HG03558 (cell line): ENCODE measurements around the gene BLOC1S4.
"Not testable (repeated sequence)": the region's sequence is repeated elsewhere in the genome, so short reads cannot be mapped to it uniquely, and the experiment has no call there.

Source experiments
- ATAC-seq: cut with Tn5 transposase; IDR thresholded peaks from one replicate; pipeline ENCODE4 v1.9.1; 2021; ENCODE audit warnings: moderate number of reproducible peaks; ENCODE audit not compliant: unreplicated experiment; ENCODE audit errors: extremely low read depth

Gene BLOC1S4, protein sequence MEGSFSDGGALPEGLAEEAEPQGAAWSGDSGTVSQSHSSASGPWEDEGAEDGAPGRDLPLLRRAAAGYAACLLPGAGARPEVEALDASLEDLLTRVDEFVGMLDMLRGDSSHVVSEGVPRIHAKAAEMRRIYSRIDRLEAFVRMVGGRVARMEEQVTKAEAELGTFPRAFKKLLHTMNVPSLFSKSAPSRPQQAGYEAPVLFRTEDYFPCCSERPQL

DNA sequence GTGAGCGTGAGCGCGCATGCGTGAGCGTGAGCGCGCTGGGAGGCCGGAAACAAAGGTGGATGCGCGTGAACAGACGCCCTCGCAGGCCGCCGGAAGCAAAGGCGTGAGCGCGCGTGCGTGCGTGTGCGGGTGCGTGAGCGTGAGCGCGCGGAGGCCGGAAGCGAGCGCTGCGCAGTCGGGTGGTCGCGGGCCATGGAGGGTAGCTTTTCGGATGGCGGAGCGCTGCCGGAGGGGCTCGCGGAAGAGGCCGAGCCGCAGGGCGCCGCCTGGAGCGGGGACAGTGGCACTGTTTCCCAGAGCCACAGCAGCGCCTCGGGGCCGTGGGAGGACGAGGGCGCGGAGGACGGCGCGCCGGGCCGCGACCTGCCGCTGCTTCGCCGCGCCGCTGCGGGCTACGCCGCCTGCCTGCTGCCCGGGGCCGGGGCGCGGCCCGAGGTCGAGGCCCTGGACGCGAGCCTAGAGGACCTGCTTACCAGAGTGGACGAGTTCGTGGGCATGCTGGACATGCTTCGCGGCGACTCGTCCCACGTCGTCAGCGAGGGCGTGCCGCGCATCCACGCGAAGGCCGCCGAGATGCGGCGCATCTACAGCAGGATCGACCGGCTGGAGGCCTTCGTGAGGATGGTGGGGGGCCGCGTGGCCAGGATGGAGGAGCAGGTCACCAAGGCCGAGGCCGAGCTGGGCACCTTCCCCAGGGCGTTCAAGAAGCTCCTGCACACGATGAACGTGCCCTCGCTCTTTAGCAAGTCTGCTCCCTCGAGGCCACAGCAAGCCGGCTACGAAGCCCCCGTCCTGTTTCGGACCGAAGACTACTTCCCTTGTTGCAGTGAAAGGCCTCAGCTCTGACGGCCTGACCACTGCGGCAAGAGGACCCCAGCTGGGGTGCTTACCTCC, at the start of gene BLOC1S4:
Gene BLOC1S4, plus strand, starts transcription at position 157 of the 894 bp plus-strand sequence. Its CDS starts 36 bp downstream, at position 193.
- peak; percentile 63 for ATAC-seq

DNA sequence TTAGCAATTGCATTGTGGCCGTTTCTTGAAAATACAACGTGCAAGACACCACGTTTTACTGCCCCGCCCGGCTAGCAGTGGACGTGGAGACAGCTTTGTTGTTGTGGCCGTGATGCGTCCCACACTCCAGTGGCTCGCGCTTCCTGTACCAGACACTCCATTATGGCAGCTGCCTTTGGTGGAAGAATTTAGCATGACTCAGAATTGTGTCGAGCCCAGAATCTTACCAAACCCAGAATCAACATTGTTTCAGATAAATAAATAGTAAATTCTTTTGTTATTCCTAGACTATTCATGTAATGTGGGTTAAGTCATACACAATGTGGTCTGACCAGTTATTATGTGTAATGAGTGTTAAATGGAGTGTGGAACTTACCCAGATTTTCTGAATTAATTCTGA, 47.6 kb upstream of the BLOC1S4 start:
- ATAC-seq: no peak

DNA sequence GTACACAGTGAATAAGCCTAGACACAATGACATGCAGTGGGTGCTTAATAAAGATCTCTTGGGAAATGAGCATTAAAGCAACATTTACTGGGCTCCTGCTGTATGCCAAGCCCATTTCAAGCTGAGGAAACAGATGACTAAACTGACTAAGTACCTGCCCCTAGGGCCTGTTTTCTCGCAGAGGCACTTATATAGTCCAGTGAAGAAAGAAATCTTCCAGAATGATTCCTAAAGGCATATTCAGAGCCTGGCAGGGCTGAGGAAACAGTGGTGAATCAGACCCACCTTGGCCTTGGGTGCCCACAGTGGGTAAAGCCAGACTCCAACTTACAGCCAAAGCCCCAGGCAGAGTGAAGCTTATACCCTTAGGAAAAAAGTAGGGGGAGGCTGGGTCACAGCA, 44.3 kb upstream of the BLOC1S4 start:
- ATAC-seq: no peak

DNA sequence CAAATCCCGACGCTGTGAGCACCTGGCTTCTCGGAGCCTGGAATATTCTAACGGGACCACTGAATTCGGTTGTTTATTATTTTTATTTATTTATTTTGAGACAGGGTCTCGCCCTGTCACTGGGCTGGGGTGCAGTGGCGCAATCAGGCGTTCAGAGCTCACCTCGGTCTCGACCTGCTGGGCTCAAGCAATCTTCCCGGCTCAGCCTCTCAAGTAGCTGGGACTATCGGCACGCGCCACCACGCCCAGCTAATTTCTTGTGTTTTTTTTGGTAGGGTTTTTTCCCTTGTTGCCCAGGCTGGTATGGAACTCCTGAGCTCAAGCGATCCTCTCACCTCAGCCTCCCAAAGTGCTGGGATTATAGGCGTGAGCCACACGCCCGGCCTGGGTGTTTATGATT, 43.8 kb upstream of the BLOC1S4 start:
- no peak for ATAC-seq

DNA sequence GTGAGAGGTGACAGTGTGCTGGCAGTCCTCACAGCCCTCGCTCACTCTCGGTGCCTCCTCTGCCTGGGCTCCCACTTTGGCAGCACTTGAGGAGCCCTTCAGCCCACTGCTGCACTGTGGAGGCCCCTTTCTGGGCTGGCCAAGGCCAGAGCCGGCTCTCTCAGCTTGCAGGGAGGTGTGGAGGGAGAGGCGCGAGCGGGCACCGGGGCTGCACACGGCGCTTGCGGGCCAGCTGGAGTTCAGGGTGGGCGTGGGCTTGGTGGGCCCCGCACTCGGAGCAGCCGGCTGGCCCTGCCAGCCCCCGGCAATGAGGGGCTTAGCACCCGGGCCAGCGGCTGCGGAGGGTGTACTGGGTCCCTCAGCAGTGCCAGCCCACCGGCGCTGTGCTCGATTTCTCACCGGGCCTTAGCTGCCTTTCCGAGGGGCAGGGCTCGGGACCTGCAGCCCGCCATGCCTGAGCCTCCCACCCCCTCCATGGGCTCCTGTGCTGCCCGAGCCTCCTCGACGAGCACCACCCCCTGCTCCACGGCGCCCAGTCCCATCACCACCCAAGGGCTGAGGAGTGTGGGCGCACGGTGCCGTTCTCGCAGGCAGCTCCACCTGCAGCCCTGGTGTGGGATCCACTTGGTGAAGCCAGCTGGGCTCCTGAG, 43.3 kb upstream of the BLOC1S4 start:
- ATAC-seq: not testable (repeated sequence)

DNA sequence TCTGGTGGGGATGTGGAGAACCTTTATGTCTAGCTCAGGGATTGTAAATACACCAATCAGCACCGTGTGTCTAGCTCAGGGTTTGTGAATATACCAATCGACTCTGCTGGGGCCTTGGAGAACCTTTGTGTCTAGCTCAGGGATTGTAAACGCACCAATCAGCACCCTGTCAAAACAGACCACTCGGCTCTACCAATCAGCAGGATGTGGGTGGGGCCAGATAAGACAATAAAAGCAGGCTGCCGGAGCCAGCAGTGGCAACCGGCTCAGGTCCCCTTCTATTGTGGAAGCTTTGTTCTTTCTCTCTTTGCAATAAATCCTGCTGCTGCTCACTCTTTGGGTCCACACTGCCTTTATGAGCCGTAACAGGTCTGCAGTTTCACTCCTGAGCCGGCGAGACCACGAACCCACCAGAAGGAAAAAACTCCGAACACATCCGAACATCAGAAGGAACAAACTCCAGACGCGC, 42.7 kb upstream of the BLOC1S4 start:
- not testable (repeated sequence) for ATAC-seq

DNA sequence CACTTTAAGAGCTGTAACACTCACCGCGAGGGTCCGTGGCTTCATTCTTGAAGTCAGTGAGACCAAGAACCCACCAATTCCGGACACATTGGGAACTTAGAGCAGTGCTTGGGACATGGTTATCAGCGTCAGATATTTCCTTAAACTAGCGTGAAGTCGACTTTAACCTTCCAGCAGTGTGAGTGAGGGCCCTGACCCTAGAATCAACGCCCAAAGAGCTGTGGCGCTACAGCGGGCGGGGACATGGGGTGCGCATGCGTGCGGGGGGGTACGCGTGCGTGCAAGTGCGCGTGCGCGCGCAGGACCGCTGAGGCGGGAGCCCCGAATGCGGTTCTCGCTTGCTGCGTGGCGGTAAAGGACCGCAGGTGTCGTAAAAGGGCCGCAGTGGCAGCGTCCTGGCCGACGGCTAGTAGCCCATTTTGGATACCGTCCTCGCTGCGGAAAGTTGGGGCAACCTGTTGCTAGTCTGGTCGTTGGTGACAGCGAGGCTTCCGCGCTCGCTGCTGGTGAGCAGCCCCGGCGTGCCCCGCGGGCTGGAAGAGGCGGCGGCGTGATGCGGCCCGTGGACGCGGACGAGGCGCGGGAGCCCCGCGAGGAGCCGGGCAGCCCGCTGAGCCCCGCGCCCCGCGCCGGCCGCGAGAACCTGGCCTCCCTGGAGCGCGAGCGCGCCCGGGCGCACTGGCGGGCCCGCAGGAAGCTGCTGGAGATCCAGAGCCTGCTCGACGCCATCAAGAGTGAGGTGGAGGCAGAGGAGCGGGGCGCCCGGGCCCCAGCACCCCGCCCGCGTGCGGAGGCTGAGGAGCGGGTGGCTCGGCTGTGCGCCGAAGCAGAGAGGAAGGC, 42.1 kb upstream of the BLOC1S4 start:
- ATAC-seq: peak; percentile 48

DNA sequence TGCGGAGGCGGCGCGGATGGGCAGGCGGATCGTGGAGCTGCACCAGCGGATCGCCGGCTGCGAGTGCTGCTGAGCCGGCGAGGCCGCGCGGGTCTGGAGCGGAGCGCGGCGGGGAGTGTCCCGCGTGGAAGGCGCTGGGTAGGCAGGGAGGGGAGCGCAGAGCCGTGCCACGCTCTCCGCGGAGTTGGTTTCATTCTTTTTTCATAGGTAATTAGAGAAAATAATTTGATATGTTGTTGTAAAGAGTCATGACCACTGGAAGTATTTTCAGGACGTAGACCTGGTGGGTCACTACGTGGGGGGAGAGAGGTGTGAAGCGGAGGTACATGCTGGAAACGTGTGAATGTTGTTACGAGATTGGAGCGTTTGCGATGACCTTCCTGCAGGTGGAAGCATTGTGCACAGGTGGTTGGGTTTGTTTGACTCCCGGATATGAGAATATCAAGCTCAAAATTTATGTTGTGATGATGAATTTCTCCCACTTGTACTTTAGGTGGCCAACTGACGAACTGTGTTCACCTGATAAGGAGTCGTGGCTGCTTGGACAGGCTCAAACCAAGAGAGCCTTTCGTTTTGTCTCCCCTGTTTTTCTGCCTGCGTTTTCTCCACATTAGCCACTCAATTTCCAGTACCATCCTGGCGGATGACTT, 41.3 kb upstream of the BLOC1S4 start:
- ATAC-seq: peak; percentile 28

DNA sequence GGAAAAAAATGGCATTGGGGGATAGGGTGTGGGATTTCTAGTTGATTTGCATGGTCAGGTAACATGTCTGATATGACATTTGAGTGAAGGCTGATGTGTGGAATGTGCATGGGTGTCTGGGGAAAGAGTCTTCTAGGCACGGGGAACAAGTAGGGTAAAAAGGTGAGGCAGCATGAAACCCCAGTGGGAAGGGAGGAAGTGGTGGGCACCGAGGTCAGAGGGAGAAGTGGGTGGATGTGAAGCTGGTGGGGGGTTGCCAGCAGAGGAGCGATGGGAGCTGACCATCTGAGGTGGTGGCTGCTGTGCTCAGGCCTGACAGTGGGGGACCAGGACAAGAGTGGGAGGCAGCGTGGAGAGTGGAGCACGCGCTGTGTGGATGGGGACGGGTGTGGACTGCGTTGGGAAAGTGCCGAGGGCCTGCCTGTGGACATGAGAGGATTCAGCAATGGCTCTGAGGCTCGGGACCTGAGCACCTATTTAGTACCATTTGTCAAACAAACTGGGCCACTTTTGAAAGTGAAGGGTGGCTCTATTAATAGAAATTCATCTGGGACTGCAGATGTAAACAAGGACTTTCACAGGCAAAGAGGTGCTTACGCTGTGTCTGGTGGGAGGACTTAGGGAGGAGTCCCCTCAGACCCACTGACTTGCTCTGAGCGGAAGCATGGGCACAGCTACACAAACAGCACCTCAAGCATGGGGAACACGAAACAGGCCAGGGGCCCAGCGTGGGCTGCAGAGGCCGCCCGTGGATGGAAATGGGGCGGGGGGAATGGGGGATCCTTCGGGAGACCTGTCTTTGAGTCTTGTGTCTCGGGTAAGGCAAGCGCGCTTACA, 39.0 kb upstream of the BLOC1S4 start:
- no peak for ATAC-seq

DNA sequence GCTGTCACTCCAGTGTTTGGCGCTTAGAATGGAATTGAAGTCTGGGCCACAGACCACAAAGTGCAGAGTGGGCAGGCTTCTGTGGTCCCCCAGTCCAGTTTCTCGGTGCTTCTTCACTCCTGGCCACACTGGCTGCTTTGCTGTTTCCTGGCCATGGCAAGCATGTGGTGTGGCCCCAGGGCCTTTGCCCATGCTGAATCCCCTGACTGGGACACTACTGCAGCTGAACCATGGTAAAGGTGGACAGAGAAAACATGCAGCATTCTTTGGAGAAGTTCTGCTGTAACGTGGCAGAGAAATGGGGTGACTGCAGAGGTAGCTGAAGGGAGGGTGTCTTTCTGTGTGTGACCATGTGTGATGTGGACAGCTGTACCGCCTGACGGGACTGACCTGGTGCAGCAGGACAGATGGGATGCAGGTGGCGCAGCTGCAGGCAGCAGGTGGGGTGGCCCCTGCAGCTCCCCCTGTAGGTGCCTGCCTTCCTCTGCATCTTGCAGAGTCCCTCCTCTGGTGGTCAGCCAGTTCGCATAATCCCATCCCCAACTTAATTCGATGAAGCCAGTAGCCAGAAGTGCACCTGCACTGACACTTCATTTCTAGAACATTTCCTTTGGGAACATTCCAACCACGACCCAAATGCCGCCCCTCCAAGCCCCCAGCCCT, 35.5 kb upstream of the BLOC1S4 start:
- no peak for ATAC-seq

DNA sequence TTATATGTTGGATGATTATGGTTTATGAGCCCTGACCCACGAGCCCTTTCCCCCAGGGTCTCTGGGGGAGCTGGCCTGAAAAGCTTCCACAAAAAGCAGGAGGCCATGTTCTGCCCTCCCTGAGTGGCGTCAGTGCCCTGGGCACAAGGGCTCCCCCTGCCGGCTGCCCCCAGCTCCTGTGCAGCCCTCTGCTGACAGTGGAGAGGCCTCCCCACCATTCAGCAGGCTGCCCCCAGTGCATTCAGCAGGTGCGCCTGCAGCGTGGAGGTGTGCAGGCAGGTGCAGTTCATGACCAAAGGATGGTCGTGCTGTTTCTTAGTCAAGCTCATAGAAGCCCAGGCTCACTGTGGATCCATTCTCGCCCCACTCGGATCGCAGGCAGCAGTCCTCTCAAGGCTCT, 34.8 kb upstream of the BLOC1S4 start:
- ATAC-seq: no peak

DNA sequence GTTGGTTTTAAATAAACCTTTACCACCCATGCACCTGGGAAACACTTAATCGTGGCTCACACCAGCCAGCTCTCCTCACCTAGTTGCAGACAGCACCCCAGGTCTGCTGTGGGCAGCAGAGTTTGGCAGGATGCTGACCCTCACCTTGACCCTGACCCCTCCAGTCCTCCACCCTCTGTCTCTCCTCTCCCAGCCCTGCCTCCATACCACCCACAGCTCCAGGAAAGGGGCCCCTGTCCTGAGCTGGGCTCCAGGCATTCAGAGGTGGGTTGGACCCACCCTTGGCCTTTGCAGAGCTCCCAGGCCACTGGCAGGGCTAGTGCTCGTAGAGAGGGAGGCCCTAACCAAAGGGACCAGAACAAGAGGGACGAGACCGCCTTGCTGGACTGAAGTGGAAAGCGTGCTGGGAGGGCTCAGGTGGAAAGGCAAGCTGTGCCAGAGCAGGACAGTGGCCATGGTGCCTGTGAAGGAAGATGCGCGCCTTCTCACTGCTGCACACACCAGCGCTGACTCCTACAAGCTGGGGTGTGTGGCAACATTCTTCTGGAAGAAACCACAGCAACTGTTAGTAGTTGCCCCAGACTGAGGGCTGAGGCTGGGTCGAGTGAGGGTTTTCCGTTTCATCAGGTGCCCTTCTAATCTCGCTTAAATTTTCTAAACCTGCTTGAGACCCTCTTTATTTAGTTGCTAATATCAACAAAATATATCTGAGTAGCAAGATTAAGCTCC, 32.9 kb upstream of the BLOC1S4 start:
- ATAC-seq: no peak

DNA sequence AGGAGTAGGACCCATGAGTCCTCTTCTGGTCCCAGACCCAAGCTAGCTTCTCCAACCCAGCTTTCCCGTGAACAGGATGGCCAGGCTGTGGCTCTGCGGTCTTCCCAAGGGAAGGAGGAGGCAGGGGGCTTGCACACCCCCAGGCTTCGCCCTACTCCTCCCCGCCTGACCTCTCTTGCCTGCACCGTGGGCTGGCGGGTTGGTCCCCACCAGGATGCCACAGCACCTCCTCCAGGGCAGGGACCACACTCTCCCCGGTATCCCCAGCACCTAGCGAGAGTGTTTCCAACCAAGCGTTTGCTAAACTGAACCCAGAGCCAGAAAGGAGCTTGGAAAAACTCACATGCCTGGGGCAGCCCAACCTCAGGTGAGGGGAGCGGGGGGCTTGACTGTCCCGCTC, 31.3 kb upstream of the BLOC1S4 start:
- no peak for ATAC-seq

DNA sequence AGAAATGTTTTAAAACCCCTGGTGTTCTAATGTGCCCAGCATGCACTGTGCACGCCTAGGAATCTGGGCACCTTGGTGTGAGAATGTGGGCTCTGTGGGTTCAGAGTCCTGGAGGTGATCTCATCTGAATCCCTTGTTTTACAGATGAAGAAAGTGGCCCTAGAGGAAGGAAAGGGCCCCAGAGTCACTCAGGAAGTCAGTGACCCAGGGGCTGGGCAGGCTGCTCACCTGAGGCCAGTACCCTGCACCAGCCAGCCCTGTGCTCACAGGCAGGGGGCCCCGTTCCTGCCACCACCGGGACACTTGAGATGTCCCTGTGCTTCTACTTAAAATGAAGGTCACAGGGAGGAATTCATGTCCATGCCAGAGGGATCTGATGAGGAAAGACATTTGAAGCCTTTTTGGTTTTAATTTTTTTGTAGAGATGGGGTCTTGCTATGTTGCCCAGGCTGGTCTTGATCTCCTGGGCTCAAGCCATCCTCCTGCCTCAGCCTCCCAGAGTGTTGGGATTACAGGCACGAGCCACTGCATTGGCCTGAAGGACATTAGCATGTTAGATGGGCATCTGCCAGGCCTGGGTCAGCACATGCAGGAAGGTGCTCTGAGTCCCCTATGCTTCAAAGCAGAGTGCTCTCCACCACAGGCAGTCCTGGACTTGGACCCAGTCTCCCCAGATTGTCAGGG, 29.7 kb upstream of the BLOC1S4 start:
- no peak for ATAC-seq

DNA sequence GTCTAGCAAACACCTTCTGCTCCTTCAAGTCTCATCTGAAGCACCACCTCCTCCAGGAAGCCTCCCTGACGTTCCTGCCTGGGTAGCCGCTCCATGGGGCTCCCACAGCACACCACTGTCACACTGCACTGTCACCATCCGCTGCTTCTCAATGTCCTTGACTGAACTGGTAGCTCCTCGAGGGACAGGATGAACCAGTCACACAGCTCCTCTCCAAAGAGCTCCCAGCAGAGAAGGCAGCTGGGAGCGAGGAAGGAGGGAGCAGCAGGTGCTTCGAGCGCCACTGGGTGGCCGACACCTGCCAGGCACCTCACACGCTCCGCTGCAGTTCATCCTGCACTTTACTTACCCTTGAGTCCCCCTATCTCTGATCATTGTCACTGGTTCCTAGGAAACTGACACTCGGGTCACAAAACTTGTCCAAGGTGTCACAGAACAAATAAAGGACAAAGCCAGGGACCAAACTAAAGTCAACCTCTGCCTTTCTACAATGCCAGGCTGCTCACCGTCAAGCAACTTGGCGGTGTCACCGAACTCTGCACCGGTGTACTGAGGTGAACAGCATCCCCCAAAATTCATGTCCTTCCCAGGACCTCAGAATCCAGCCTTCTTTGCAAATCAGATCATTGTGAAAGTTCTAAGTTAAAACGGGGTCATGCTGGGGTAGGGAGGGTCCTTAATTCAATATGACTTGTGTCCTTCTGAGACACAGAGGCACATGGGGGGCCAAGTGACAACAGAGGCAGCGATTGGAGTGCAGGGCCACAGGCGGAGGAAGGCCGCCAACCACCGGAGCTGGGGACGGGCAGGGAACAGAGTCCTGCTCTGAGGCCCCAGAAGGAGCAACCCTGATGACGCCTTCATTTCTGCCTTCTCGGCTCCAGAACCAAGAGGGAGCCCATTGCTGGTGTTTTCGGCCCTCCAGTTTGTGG, 27.8 kb upstream of the BLOC1S4 start:
- no peak for ATAC-seq

DNA sequence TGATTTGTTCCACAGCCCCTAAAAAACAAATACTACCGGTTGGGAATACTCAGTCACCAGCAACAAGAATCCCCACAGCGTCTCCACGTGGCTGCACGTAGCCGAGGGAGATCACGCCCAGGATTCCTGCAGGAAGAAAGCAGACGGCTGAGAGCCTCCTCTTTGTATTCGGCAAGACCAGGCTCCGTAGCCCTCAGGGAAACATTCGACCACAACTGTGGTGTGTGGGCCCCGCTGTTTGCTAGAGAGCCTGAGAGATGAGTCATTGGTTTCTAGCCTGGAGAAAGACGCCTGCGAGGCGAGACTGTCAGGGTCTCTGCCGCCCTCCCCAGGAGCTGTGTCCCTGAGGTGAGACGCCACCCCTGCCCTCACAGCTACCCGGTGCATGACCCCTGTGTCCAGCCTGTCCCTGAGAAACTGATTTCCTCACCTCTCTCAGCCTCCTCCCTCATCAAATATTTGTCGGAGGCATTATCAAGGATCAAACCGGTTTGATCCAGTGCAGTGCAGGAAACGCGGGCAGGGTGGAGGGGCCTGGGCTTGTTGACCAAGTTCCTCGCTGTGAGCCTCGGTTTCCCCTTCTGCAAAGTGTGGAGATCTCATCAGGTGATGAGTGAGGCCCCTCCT, 27.0 kb upstream of the BLOC1S4 start:
- ATAC-seq: no peak
